ENCODE data around the gene SET. TPM values are rescaled to one million over a fixed set of nuclear protein-coding genes. Genes with fewer than 3 reads are reported as not detected.

Gene SET
- total RNA-seq, 1 experiment from 2014 or later, result 1,129 TPM

- Mint-ChIP-seq H3K4me3 (peak within 1 kb of the TSS; percentile 88), H3K4me1 (peaks cover 3% of the 10 kb centered on the region; the same call in 1 of the 2 replicates), H3K9me3 (no peaks in the 10 kb centered on the region), H3K27me3 (ENCODE audit: low read depth) (no peaks in the 10 kb centered on the region), H3K36me3 (no peaks in the 10 kb centered on the region), H3K27ac (peak within 1 kb of the TSS; percentile 100)
- ATAC-seq (peak; percentile 94), DNase-seq (ENCODE audit: low spot score) (peak; percentile 97)
- ChIA-PET POLR2A (no interaction called here), CTCF (interaction anchor here (0.6 to 1.5 kb wide), 4 partner anchors 21 to 161 kb away, joined by 3 to 6 read pairs (median 4); partner anchors contain the start of gene ENDOG)
- TF ChIP-seq, protein P1, sequence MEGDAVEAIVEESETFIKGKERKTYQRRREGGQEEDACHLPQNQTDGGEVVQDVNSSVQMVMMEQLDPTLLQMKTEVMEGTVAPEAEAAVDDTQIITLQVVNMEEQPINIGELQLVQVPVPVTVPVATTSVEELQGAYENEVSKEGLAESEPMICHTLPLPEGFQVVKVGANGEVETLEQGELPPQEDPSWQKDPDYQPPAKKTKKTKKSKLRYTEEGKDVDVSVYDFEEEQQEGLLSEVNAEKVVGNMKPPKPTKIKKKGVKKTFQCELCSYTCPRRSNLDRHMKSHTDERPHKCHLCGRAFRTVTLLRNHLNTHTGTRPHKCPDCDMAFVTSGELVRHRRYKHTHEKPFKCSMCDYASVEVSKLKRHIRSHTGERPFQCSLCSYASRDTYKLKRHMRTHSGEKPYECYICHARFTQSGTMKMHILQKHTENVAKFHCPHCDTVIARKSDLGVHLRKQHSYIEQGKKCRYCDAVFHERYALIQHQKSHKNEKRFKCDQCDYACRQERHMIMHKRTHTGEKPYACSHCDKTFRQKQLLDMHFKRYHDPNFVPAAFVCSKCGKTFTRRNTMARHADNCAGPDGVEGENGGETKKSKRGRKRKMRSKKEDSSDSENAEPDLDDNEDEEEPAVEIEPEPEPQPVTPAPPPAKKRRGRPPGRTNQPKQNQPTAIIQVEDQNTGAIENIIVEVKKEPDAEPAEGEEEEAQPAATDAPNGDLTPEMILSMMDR (IDR thresholded peaks at IDR 0.05), result no peak
- TF ChIP-seq RELA (CRISPR knock-in tag; IDR thresholded peaks at IDR 0.05; ENCODE audit: borderline replicate concordance) (no peak), ZNF219 (CRISPR knock-in tag; IDR thresholded peaks at IDR 0.05; ENCODE audit: borderline replicate concordance) (no peak), ZNF317 (CRISPR knock-in tag; IDR thresholded peaks at IDR 0.05; ENCODE audit: borderline replicate concordance, low read depth) (no peak), HMGA2 (CRISPR knock-in tag; IDR thresholded peaks at IDR 0.05) (no peak), SMAD3 (CRISPR knock-in tag; IDR thresholded peaks at IDR 0.05; ENCODE audit: borderline replicate concordance) (0 out of 2 replicates have a peak, but pooled peaks have one; percentile 13), ELF4 (CRISPR knock-in tag; IDR thresholded peaks at IDR 0.05; ENCODE audit: low read depth) (no peak), ESRRA (CRISPR knock-in tag; IDR thresholded peaks at IDR 0.05; ENCODE audit: borderline replicate concordance) (no peak; the same call in 1 of the 2 replicates), NR3C1 (CRISPR knock-in tag; conservative IDR thresholded peaks at IDR 0.05; ENCODE audit: low read depth) (no peak), ATF6 (CRISPR knock-in tag; IDR thresholded peaks at IDR 0.05) (no peak), CBFB (CRISPR knock-in tag; IDR thresholded peaks at IDR 0.05; ENCODE audit: low read depth) (no peak), JAZF1 (CRISPR knock-in tag; IDR thresholded peaks at IDR 0.05) (no peak), NR2C2 (CRISPR knock-in tag; IDR thresholded peaks at IDR 0.05) (peak; percentile 72), ZNF281 (CRISPR knock-in tag; IDR thresholded peaks at IDR 0.05) (no peak), JUN (CRISPR knock-in tag; IDR thresholded peaks at IDR 0.05) (no peak), ATF1 (CRISPR knock-in tag; IDR thresholded peaks at IDR 0.05) (no peak), MXD4 (CRISPR knock-in tag; IDR thresholded peaks at IDR 0.05; ENCODE audit: borderline replicate concordance) (no peak), IRF1 (CRISPR knock-in tag; IDR thresholded peaks at IDR 0.05) (no peak), ZBTB21 (CRISPR knock-in tag; IDR thresholded peaks at IDR 0.05; ENCODE audit: borderline replicate concordance) (no peak), EMX1 (CRISPR knock-in tag; IDR thresholded peaks at IDR 0.05) (no peak), USF1 (CRISPR knock-in tag; IDR thresholded peaks at IDR 0.05) (no peak; the same call in 1 of the 2 replicates), FOXK1 (CRISPR knock-in tag; IDR thresholded peaks at IDR 0.05) (no peak; the same call in 1 of the 2 replicates)
- TF ChIP-seq, protein P2, sequence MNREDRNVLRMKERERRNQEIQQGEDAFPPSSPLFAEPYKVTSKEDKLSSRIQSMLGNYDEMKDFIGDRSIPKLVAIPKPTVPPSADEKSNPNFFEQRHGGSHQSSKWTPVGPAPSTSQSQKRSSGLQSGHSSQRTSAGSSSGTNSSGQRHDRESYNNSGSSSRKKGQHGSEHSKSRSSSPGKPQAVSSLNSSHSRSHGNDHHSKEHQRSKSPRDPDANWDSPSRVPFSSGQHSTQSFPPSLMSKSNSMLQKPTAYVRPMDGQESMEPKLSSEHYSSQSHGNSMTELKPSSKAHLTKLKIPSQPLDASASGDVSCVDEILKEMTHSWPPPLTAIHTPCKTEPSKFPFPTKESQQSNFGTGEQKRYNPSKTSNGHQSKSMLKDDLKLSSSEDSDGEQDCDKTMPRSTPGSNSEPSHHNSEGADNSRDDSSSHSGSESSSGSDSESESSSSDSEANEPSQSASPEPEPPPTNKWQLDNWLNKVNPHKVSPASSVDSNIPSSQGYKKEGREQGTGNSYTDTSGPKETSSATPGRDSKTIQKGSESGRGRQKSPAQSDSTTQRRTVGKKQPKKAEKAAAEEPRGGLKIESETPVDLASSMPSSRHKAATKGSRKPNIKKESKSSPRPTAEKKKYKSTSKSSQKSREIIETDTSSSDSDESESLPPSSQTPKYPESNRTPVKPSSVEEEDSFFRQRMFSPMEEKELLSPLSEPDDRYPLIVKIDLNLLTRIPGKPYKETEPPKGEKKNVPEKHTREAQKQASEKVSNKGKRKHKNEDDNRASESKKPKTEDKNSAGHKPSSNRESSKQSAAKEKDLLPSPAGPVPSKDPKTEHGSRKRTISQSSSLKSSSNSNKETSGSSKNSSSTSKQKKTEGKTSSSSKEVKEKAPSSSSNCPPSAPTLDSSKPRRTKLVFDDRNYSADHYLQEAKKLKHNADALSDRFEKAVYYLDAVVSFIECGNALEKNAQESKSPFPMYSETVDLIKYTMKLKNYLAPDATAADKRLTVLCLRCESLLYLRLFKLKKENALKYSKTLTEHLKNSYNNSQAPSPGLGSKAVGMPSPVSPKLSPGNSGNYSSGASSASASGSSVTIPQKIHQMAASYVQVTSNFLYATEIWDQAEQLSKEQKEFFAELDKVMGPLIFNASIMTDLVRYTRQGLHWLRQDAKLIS (CRISPR knock-in tag; IDR thresholded peaks at IDR 0.05; ENCODE audit: borderline replicate concordance), result no peak
- TF ChIP-seq, protein P3, sequence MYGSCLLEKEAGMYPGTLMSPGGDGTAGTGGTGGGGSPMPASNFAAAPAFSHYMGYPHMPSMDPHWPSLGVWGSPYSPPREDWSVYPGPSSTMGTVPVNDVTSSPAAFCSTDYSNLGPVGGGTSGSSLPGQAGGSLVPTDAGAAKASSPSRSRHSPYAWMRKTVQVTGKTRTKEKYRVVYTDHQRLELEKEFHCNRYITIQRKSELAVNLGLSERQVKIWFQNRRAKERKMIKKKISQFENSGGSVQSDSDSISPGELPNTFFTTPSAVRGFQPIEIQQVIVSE (CRISPR knock-in tag; IDR thresholded peaks at IDR 0.05; ENCODE audit: borderline replicate concordance), result no peak
Observed at GRCh38 chr9:128656416-128657343, 32.3 kb upstream of the SET start, which contains the start of gene DYNC2I2. TSS of gene DYNC2I2 (minus strand) at chr9:128656847. CDS start at chr9:128656726, 121 bp downstream.
